Smooth muscle cell (in vitro differentiated cells): ENCODE measurements around the gene RAD9A. TPM values are rescaled to one million over a fixed set of nuclear protein-coding genes. Genes with fewer than 3 reads are reported as not detected.

ENCODE experiments used
- DNase-seq: peaks from one replicate; lab custom pipeline; 2025; ENCODE audit not compliant: unreplicated experiment; lab: John Stamatoyannopoulos, UW
- H2AFZ ChIP-seq: fragments of 200-600 bp; sonication (generic); 2 replicates; pipeline ENCODE4 v1.6.0; 2016; ENCODE audit warnings: antibody characterized with exemption, low read depth, mild to moderate bottlenecking
- H3F3A ChIP-seq: fragments of 200-600 bp; sonication (generic); 2 replicates; pipeline ENCODE4 v1.6.0; 2017; ENCODE audit warnings: antibody characterized with exemption, low read depth
- H3K27ac ChIP-seq: fragments of 200-600 bp; sonication (generic); 2 replicates; pipeline ENCODE4 v1.5.1; 2016; ENCODE audit warnings: low read depth, mild to moderate bottlenecking
- H3K27me3 ChIP-seq: fragments of 200-600 bp; sonication (generic); 2 replicates; pipeline ENCODE4 v1.6.1; 2016; ENCODE audit warnings: low read depth, mild to moderate bottlenecking
- H3K36me3 ChIP-seq: fragments of 200-600 bp; sonication (generic); 2 replicates; pipeline ENCODE4 v1.5.1; 2016; ENCODE audit warnings: low read depth
- H3K4me1 ChIP-seq: fragments of 200-600 bp; sonication (generic); 2 replicates; pipeline ENCODE4 v1.5.1; 2016; ENCODE audit warnings: low read depth
- H3K4me2 ChIP-seq: fragments of 200-600 bp; sonication (generic); 2 replicates; pipeline ENCODE4 v1.6.0; 2016; ENCODE audit warnings: mild to moderate bottlenecking
- H3K4me3 ChIP-seq: fragments of 200-600 bp; sonication (generic); 2 replicates; pipeline ENCODE4 v1.5.1; 2016; ENCODE audit warnings: mild to moderate bottlenecking
- H3K79me2 ChIP-seq: fragments of 200-600 bp; sonication (generic); 2 replicates; pipeline ENCODE4 v1.6.0; 2016; ENCODE audit warnings: low read depth, mild to moderate bottlenecking
- H3K9ac ChIP-seq: fragments of 200-600 bp; sonication (generic); 2 replicates; pipeline ENCODE4 v1.6.0; 2016; ENCODE audit warnings: low read depth
- H3K9me3 ChIP-seq: fragments of 200-600 bp; sonication (generic); replicated peaks from 2 replicates; pipeline ENCODE4 v1.5.1; 2016; ENCODE audit warnings: low read depth
- H4K20me1 ChIP-seq: fragments of 200-600 bp; sonication (generic); 2 replicates; pipeline ENCODE4 v1.6.0; 2016; ENCODE audit warnings: low read depth
- WGBS: methylation state at CpG from one replicate; pipeline ENCODE4 v1.1.7; 2016; ENCODE audit warnings: low lambda C conversion rate; 5-methylcytosine and 5-hydroxymethylcytosine counted together
- polyA plus RNA-seq: library from polyadenylated mRNA; unstranded; fragments of >200 nt; fragmentation: Nextera tagmentation; extraction: Ambion mirVana; gene quantifications from 2 replicates; pipeline ENCODE4 v1.2.1, GENCODE V29; 2016
- total RNA-seq: library from RNA; depleted of rRNA; stranded (reverse); fragments of >200 nt; gene quantifications from 2 replicates; pipeline ENCODE4 v1.2.3, GENCODE V29; 2014
- TF ChIP-seq, protein P1 (sequence below): fragments of 200-600 bp; sonication (generic); IDR thresholded peaks from 2 replicates; pipeline ENCODE4 v1.5.1; 2017; ENCODE audit warnings: borderline replicate concordance, mild to moderate bottlenecking, antibody characterized with exemption; ENCODE audit not compliant: insufficient read depth, poor library complexity, severe bottlenecking

Gene RAD9A
- total and polyA plus RNA-seq, 2 experiments from 2014 or later = 19.5 to 21.4 TPM

GRCh38 chr11:67435031-67435726 is 43.4 kb downstream of the RAD9A start:
- Histone ChIP-seq H3F3A (no peaks in the 10 kb centered on the region), H4K20me1 (no peaks in the 10 kb centered on the region), H3K4me1 (no peaks in the 10 kb centered on the region), H3K36me3 (no peaks in the 10 kb centered on the region), H3K27ac (no peak overlapping the region), H2AFZ (no peak overlapping the region), H3K27me3 (no peaks in the 10 kb centered on the region), H3K9me3 (no peaks in the 10 kb centered on the region), H3K9ac (no peak overlapping the region), H3K79me2 (peaks cover 6% of the 10 kb centered on the region), H3K4me3 (no peak overlapping the region), H3K4me2 (no peak overlapping the region)
- TF ChIP-seq, protein P1, sequence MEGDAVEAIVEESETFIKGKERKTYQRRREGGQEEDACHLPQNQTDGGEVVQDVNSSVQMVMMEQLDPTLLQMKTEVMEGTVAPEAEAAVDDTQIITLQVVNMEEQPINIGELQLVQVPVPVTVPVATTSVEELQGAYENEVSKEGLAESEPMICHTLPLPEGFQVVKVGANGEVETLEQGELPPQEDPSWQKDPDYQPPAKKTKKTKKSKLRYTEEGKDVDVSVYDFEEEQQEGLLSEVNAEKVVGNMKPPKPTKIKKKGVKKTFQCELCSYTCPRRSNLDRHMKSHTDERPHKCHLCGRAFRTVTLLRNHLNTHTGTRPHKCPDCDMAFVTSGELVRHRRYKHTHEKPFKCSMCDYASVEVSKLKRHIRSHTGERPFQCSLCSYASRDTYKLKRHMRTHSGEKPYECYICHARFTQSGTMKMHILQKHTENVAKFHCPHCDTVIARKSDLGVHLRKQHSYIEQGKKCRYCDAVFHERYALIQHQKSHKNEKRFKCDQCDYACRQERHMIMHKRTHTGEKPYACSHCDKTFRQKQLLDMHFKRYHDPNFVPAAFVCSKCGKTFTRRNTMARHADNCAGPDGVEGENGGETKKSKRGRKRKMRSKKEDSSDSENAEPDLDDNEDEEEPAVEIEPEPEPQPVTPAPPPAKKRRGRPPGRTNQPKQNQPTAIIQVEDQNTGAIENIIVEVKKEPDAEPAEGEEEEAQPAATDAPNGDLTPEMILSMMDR = no peak
- no peak for DNase-seq
- 88% methylated on average over 16 of the region's 26 CpGs for WGBS

DNA sequence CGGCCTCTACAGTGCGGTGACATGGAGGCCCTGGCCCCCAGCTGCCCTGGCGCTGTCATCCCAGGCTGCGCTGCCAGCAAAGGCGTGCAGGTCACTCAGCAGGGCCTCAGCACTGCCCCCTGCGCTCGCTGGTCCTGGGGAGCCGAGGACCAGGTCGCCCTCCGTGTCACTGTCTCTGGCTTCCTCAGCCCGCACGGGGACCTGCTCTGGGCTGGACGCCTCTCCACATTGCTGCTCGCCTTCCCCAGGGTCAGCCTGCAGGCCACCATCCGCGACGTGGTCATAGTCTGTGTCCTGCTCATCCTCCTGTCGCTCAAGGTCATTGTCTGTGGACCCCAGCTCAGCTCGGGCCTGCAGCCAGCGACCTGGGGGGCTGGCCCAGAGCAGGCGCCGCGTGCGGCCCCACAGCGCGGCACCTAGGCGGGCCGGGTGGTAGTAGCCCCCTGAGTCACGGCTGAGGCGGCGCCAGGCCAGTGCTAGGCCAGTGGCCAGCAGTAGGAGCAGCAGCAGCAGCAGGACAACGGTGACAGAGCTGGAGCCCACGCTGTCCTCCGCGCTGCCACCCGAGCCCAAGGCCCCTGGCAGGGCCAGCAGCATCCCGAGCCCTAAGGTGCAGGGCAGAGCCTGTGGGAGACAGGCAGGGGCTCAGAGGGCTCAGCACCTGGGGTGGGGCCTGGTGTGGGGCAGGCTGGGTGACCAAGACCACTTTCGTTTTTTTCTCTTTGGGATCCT is 44.1 kb downstream of the RAD9A start:
- TF ChIP-seq, protein P1 = no peak
- Histone ChIP-seq H4K20me1 (no peaks in the 10 kb centered on the region), H3F3A (no peaks in the 10 kb centered on the region), H3K9ac (no peak overlapping the region), H3K27me3 (no peaks in the 10 kb centered on the region), H3K4me2 (no peak overlapping the region), H3K9me3 (no peaks in the 10 kb centered on the region), H3K4me1 (no peaks in the 10 kb centered on the region), H3K4me3 (no peak overlapping the region), H3K79me2 (no peaks in the 10 kb centered on the region), H3K27ac (no peak overlapping the region), H2AFZ (no peak overlapping the region), H3K36me3 (no peaks in the 10 kb centered on the region)
- 94% methylated on average over 38 of the region's 38 CpGs for WGBS
- DNase-seq = no peak

- Histone ChIP-seq H3K9ac (no peak overlapping the region), H3K27me3 (no peaks in the 10 kb centered on the region), H3K4me2 (no peak overlapping the region), H3K27ac (no peak overlapping the region), H3K9me3 (no peaks in the 10 kb centered on the region), H3K4me1 (no peaks in the 10 kb centered on the region), H2AFZ (no peak overlapping the region), H3K4me3 (no peak overlapping the region), H3K36me3 (no peaks in the 10 kb centered on the region), H3K79me2 (no peaks in the 10 kb centered on the region), H4K20me1 (no peaks in the 10 kb centered on the region), H3F3A (no peaks in the 10 kb centered on the region)
- no peak for DNase-seq
- 64% methylated on average over 5 of the region's 6 CpGs for WGBS
- TF ChIP-seq, protein P1 = no peak
Observed at GRCh38 chr11:67436459-67437081, 44.8 kb downstream of the RAD9A start.
